Nephron (organoid): ENCODE data around the gene FASLG.

ENCODE experiments used
- H3K27ac Mint-ChIP-seq, 3 experiments: 2 replicates each; pipeline ENCODE4 v1.8.0; 2020; ENCODE audit warnings: mixed read lengths in 3 of 3, mild to moderate bottlenecking in 2 of 3, moderate library complexity in 1 of 3
- H3K27me3 Mint-ChIP-seq: 2 replicates; pipeline ENCODE4 v1.8.0; 2021; ENCODE audit warnings: low read depth, mild to moderate bottlenecking, moderate library complexity, mixed read lengths
- H3K36me3 Mint-ChIP-seq: 2 replicates; pipeline ENCODE4 v1.8.0; 2020; ENCODE audit warnings: low read depth, mixed read lengths
- H3K4me1 Mint-ChIP-seq: 2 replicates; pipeline ENCODE4 v1.8.0; 2020; ENCODE audit warnings: mixed read lengths
- H3K4me3 Mint-ChIP-seq, 3 experiments: 2 replicates each; pipeline ENCODE4 v1.8.0; 2020; ENCODE audit warnings: mild to moderate bottlenecking in 3 of 3, mixed read lengths in 3 of 3, moderate library complexity in 2 of 3
- H3K9me3 Mint-ChIP-seq: 2 replicates; pipeline ENCODE4 v1.8.0; 2020; ENCODE audit warnings: mixed read lengths
- TF ChIP-seq, protein P1 (sequence below), 3 experiments: fragments of 200-600 bp; sonication (generic); IDR thresholded peaks; one replicate each; pipeline ENCODE4 v1.5.0; 2021; ENCODE audit warnings: antibody characterized with exemption in 3 of 3; ENCODE audit not compliant: unreplicated experiment in 3 of 3

Gene FASLG

DNA sequence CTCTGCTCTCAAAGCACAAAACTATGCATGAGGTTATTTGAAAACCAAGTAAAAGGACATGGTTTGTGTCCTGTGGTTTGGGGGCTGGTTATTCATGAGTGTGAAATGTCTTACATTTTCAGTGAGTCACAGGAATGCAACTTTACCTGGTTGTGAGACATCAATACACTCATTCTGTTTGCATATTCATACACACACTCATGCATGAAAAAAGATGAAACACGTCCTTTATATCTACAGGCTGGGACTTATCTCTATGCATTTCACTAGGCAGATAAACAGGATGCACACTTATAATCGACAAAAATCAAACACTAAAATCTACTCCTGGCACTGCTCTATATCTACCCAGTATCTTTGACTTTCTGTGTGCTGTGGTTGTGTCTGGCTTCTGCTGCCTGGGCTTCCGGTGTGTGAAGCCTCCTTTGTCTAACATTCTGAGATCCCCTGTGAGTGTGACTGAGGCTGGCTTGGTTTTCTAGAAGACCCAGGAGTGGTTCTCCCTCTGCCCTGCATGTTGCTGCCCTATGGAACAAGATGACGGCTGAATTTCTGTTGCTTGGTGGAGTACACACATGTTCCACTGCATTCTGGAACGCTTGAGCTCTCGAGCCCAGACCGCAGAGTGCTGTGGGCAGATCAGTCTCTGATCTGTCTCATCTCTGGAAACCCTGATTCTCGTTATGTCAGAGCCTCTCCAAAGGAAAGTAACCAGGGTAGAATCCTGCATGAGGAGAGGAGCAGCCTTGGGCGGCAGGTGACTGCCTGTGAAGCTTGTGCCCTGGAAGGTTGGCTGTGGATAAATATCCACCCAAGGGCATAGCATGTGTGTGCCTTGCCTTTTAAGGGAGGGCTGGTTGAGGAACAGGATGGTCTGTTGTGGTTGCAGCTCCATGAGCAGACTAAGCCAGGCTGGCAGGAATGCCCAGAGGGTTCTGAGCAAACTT, 19.7 kb upstream of the FASLG start:
- no peaks in the 10 kb centered on the region for H3K27me3 Mint-ChIP-seq
- H3K36me3 Mint-ChIP-seq, result no peaks in the 10 kb centered on the region
- TF ChIP-seq, protein P1, sequence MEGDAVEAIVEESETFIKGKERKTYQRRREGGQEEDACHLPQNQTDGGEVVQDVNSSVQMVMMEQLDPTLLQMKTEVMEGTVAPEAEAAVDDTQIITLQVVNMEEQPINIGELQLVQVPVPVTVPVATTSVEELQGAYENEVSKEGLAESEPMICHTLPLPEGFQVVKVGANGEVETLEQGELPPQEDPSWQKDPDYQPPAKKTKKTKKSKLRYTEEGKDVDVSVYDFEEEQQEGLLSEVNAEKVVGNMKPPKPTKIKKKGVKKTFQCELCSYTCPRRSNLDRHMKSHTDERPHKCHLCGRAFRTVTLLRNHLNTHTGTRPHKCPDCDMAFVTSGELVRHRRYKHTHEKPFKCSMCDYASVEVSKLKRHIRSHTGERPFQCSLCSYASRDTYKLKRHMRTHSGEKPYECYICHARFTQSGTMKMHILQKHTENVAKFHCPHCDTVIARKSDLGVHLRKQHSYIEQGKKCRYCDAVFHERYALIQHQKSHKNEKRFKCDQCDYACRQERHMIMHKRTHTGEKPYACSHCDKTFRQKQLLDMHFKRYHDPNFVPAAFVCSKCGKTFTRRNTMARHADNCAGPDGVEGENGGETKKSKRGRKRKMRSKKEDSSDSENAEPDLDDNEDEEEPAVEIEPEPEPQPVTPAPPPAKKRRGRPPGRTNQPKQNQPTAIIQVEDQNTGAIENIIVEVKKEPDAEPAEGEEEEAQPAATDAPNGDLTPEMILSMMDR (IDR thresholded peaks at IDR 0.05; ENCODE audit: unreplicated experiment in 3 of 3), result no peak
- H3K4me3 Mint-ChIP-seq, result no peak overlapping the region
- no peaks in the 10 kb centered on the region for H3K4me1 Mint-ChIP-seq
- no peaks in the 10 kb centered on the region for H3K9me3 Mint-ChIP-seq
- H3K27ac Mint-ChIP-seq, result no peak overlapping the region

DNA sequence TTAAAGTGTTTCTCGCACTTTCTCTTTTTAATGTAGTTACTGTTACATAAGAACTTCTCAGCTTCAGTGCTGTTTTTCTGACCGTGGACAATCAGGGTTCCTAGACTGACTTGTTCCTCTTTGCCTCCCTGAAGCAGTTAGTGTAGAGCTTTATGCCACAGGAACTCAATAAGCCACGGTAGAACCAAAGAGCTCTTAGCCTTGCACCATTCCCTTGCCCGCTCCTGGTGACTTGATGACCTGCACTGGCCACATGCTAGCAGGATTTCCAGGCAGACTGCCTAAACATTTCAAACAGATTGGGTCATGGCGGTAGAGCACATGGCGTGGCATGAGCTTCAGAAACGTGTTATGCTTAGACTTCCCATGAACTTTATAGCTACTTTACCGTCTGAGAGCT, 18.8 kb upstream of the FASLG start:
- no peaks in the 10 kb centered on the region for H3K36me3 Mint-ChIP-seq
- H3K4me1 Mint-ChIP-seq, result no peaks in the 10 kb centered on the region
- TF ChIP-seq, protein P1 (IDR thresholded peaks at IDR 0.05; ENCODE audit: unreplicated experiment in 3 of 3), result no peak
- no peaks in the 10 kb centered on the region for H3K27me3 Mint-ChIP-seq
- no peaks in the 10 kb centered on the region for H3K9me3 Mint-ChIP-seq
- H3K27ac Mint-ChIP-seq, result no peak overlapping the region
- H3K4me3 Mint-ChIP-seq, result no peak overlapping the region

DNA sequence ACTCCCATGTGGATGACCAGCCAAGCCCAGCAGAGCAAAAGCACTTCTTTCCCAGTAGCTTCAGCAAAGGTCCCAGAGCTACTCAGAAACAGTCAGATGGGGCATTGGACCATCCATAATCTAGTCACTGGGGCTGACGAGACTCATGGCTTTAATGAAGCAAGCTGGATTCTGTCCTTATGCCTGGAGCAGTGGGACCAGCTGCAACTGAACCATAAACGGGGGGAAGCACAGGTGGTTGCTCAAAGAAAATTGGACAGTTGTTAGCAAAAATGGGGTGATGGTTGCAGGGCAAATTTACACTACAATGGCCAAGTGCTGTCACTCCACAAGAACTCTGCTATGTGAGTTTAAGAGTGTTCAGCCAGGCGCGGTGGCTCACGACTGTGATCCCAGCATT, 17.4 kb upstream of the FASLG start:
- H3K4me3 Mint-ChIP-seq, result no peak overlapping the region
- H3K27ac Mint-ChIP-seq, result no peak overlapping the region
- TF ChIP-seq, protein P1 (IDR thresholded peaks at IDR 0.05; ENCODE audit: unreplicated experiment in 3 of 3), result no peak
- no peaks in the 10 kb centered on the region for H3K4me1 Mint-ChIP-seq
- no peaks in the 10 kb centered on the region for H3K9me3 Mint-ChIP-seq
- H3K27me3 Mint-ChIP-seq, result no peaks in the 10 kb centered on the region
- no peaks in the 10 kb centered on the region for H3K36me3 Mint-ChIP-seq

DNA sequence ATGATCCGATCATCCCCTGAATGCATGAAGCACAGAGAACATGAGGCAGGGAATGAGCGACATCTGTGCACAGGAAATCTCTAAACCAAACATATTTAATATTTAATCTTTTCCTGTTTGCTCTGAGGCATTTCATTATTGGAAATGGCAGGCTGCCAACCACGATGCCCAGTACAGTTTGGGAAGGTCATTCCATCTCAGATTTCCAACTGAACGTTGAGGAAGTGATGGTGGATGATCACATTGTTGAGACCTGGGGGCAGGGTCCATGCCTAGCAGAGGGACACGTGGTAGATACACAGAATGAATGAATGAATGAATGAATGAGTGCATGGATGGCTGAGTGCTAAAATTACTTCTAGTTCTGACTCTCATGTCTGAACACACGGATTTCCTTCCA, 15.9 kb upstream of the FASLG start:
- Mint-ChIP-seq H3K27ac (no peak overlapping the region), H3K9me3 (no peaks in the 10 kb centered on the region), H3K27me3 (no peaks in the 10 kb centered on the region), H3K4me3 (no peak overlapping the region), H3K4me1 (no peaks in the 10 kb centered on the region), H3K36me3 (no peaks in the 10 kb centered on the region)
- TF ChIP-seq, protein P1 (IDR thresholded peaks at IDR 0.05; ENCODE audit: unreplicated experiment in 3 of 3), result no peak

DNA sequence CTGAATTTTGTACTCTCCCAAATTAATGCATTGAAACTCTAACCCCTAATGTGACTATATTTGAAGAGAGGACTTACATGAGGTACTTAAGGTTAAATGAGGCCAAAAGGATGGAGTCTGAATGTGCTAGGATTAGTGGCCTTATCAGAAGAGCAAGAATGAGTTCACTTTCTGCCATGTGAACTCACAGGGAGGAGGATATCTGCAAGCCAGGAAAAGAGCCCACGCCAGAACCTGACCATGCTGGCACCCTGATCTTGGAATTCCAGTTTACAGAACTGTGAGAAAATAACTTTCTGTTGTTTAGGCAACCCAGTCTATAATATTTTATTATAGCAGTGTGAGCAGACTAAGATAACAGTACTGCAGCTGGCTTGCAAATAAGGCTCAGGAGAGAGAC, 12.2 kb upstream of the FASLG start:
- Mint-ChIP-seq H3K36me3 (no peaks in the 10 kb centered on the region), H3K27me3 (no peaks in the 10 kb centered on the region), H3K9me3 (no peaks in the 10 kb centered on the region), H3K27ac (no peak overlapping the region), H3K4me1 (no peaks in the 10 kb centered on the region), H3K4me3 (no peak overlapping the region)
- TF ChIP-seq, protein P1 (IDR thresholded peaks at IDR 0.05; ENCODE audit: unreplicated experiment in 3 of 3), result no peak

DNA sequence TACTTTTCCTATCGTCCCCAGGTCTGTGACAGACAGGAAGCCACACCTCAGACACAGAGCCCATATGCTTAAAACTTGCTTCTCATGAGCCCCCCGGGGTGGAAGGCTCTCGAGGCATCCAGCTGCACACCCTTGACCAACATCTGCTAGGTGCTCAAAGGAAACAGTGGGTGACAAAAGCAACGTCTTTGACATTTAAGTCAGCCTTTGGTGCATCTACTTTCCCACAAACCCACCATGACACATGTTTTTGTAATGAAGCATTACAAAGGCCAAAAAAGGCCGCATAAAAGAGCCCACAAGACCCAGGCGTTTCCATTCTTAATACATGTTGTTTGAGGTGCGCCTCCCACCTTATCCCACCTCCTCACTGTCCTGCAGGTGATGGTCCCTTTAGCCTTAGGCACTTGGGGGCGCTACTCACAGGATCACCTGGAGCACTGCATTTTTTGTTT, 11.8 kb upstream of the FASLG start:
- Mint-ChIP-seq H3K9me3 (no peaks in the 10 kb centered on the region), H3K4me3 (no peak overlapping the region), H3K36me3 (no peaks in the 10 kb centered on the region), H3K4me1 (no peaks in the 10 kb centered on the region), H3K27me3 (no peaks in the 10 kb centered on the region), H3K27ac (no peak overlapping the region)
- TF ChIP-seq, protein P1 (IDR thresholded peaks at IDR 0.05; ENCODE audit: unreplicated experiment in 3 of 3), result no peak
